Measurements from ENCODE around the gene POLD2.
"Not testable (repeated sequence)": the region's sequence is repeated elsewhere in the genome, so short reads cannot be mapped to it uniquely, and the experiment has no call there.

POLD2 gene

DNA sequence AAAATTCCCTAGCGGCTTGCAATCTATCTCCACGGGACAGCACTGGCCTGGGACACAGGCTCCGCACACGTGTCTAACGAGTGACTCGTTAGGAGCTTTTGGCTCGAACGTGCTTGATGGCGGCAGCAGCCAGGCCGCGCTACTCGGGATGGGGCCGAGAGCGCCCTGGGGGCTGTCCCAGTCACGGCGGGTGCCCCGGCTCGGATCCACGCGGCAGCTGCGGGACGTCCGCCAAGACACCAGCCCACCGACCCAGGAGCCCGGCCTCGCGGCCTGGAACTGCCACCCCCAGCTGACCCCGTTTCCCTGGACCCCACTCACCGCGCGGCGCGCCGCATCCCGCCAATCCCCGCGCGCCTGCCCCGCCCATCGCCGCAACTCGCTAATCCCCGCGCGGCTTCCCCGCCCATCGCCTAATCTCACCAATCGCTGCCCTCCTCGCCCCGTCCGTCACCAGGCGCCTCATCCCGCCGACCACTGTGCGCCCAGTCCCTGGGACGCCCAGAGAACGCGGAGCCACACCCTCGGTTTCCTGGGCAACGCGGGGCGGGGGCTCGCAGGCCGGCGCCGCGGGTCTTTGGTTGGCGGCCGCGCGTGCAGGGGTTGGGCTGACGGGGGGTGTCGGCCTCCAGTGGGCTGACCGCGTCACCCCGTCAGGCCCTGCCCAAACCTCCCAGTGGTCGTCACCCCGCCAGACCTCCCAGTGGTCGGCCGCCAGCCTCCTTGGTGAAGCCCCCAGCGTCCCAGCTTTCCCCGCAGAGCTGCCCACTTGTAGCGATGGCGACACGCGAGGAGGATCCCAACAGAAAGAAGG lies at the start of gene POLD2:
Gene POLD2 (minus strand): TSS at position 359 of the 814 bp plus-strand sequence. CDS start 1,495 bp downstream, outside the sequence.
- DNase-seq = peak; percentile 98

DNA sequence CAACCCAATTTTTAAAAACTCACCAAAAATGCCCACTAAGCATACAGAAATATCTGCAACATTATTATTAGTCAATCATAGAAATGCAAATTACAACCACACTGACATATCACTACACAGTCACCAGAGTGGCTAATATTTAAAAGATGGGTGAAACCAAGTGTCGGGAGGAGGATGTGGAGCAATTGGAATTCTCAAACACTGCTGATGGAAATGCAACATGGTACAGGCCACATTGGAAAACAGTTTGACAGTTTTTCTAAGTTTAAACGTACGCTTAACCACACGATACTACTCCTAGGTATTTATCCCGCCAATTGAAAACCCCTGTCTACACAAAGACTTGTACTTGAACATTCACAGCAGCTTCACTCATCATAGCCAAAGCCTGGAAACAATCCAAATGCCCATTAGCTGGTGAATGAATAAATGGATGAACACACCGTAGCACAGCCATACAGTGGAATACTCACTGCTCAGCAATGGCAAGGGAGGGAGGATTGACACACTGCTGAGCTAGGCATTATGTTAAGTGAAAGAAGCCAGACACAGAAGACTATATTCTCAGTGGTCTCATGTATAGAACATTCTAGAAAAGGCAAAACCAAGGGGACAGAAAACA lies 49.6 kb upstream of the POLD2 start:
- DNase-seq = peak; percentile 84

DNA sequence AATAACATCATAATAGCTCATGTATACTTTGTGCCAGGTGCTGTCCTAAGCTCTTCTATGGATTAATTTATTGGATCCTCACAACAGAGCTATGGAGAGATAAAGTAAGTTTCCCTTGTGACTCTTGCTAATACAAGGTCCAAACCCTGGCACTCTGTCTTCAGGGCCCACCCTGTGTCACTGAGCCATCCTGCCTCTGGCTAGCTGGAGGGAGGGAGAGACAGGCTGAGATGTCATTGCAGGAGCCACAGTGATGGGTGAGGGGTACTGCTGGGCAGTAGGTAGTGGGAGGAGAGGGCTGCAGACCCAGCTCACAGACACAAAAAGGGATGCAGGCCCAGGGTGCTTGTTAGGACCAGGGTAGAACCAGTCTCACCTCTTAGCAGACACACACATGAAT lies 49.0 kb upstream of the POLD2 start:
- DNase-seq = no peak

DNA sequence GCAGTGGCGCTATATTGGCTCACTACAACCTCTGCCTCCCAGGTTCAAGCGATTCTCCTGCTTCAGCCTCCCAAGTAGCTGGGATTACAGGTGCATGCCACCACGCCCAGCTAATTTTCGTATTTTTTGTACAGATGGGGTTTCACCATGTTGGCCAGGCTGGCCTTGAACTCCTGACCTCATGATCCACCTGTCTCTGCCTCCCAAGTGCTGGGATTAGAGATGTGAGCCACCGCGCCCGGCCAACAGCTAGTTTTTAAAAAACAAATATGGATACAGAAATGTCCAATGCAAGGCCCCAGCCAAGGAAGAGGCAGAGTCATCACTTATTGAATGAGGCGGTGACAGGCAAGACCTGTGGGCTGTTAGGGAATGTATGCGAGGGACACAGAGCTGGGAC lies 48.6 kb upstream of the POLD2 start:
- DNase-seq = not testable (repeated sequence)

DNA sequence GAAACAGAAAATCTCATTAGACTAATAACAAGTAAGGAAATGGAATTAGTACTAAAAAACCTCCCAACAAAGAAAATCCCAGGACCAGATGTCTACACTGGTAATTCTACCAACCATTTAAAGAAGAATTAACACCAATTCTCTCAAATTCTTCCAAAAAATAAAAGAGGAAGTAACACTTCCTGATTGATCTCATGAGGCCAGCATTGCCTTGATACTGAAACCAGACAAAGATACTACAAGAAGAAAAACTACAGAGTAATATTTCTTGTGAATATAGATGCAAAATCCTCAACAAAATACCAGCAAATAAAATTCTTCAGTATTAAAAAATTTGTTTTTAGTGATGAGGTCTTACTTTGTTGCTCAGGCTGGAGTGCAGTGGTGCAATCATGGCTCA lies 44.6 kb upstream of the POLD2 start:
- no peak for DNase-seq

DNA sequence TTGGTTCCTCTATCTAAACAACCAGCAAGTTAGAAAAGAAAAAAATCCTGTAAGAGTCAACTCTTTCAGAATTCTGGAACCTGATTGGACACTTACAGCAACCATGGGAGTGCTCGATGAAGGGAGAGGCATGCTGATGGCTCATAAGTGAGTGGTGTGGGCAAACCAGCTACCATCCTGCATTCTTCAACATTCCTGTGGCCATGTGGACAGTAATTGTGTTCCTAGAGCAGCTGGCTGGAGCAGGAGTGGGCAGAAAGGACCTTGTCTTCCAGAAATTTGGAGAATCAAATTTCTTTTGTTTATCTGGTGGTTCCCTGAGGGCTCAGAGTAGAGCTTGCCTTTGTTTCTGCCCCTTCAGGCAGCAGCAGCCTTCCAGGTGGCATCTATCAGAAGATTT lies 40.2 kb upstream of the POLD2 start:
- DNase-seq = no peak

DNA sequence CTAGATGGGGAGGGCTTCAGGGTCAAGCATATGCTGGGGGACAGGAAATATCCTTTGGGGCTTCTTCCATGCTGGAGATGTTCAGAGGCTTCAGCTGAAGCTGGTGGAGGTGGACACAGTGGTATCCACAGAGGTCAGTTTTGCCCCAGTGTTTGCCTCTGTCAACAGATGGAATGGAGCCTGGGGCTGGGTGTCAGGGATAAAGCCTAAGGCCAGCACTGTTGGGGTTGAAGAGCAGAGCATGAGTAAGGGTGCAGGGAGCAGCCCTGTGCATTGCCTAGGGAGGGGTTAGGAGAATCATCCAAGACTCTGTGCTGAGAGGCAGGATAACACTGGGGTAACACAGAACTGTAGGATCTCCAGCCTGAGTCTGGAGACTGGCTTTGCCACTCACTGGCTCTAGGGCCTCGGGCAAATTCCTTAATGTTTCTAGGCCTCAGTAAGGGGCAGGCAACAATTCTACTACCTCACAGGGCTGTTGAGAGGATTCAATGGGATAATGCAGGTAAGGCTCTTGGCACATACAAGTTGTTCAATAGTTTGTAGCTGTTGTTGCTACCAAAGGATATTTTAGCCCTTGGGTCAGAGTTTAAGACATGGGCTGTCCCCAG lies 39.5 kb upstream of the POLD2 start:
- no peak for DNase-seq

DNA sequence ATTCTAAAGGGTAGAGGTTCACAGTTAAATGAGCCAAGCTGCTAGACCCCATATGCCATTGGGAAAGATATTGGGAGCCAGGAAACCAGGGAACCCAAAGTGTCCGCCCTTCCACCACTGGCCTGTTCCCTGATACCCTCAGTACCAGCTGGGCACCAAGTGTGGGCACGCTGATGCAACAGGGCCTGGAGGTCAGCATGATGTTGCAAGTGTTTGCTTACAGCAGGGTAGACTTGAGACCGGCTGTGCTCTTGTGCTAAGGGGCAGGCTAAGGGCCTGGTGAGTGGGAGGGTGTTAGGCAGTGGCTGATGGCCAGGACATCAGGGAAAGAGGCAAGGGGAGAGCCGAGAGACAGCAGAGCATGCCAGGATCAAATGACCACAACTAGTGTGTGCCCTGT lies 38.8 kb upstream of the POLD2 start:
- no peak for DNase-seq

DNA sequence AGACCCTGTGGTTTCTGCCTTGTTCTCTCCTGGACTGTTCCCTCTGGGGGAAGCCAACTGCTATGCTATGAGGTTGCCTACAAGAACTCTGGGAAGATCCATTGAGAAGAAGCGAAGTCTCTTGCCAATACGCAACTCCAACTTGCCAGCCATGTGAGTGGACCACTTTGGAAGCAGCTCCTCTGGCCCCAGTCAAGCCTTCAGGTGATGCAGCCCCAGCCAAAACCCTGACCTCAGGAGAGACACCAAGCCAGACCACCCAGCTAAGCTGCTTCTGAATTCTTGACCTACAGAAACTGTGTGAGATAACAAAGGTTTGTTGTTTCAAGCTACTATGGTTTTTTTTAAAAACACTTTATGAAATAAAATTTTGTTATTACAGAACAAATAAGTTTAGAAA lies 38.0 kb upstream of the POLD2 start:
- no peak for DNase-seq

DNA sequence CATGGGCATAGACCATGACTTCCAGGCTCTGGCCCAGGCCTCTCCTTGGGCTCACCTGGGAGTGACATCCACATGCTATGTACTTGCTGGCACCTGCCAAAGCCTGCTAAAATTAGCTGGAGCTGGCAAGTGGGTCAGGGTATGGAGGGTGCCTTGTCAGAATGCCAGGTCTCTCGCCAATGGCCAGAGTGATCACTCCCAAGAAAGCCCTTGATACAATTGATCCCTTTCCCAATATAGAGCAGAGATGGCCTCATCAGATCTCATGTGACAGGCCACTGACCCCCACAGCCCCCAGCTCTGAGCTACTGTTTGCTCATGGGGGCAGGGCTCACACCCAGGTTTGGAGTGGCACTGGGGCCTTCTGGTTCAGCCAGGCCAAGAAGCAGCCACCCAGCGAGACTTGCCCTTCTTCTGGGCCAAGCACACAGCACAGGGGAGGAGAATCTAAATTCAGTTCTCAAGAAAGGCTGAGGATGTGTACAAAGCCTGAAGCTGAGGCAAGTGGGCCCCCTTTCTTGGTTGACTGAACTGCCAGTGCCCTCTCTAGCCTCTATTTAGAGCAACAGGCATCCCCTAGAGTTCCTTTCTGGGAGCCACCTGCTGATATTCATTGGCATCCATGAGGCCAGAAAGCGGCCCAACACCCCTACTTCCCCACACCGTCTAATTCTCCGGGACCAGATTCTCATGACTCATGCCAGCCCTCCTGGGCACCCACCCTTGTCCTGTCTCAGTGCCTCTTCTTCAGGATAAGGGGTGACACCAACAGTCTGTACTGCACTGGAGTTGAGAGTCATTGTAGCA lies 36.7 kb upstream of the POLD2 start:
- DNase-seq = no peak

DNA sequence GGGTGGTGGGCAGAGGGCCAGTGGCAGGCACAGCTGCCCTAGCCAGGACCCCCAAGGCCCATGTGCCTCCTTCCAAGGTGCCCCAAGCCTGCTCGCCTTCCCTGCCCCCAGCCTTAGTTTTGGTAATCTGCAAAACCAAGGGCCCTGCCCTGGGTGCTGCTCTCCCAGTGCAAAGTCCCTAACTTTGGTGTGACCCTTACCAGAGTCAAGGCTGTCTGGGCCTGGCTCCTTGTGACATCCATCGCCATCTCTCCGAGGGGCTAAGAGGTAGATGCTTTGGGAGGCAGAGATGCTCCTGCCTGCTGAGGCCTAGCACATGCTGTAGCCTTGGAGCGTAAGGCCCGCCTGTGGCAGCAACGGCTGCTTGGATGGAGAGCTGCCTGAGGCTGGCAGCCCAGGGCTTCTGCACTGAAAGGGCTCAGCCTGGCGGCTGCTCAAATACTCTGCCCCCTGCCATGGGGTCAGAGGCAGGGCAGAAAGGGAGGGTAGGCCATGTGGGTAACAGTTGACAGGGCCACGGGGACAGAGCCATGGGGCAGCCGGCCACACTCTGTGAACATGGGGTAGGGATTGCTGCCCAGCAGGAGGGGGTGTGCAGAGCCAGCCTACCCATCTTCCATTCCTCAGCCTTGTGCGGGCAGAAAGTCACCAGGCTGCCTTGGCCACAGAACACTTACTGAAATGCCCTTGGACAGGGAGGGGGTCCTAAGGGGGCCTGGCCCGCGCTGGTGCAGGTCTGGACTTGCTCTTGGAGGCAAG lies 35.7 kb upstream of the POLD2 start:
- DNase-seq = no peak

DNA sequence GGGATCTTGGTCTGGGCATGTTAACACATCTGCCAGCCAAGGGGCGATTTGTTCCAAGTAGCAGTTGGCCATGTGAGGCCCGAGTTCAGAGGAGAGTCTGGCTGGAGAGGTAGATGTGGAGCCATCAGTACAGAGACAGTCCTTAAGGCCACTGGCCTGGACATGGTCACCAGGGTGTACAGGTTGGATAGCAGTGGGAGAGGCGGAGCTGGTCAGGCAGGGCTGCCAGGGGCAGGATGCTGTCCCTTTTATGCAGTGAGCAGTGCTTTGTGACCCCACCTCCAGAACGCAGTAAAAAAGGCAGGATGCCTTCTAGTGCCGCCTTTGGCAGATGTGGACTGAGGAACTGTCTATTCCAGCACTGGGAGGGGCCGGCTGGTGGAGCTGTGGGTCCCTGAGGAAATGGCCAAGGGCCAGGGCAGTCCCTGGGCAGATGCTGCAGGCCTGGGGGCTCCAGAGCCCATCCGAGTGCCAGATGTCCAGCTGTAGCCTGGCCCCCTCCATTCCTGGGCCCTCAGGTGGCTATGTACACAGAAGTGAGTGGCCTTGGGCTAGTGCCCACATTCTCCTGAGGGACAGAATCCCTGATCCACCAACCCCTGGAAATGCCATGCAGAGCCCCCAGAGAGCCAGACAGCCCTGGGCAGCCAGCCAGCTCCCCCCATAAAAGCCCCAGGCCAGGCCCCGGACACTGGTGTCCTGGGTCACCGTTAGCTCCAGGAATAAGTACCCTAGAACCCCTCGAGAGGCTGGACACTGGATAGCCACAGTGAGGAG lies 34.9 kb upstream of the POLD2 start:
- DNase-seq = no peak

DNA sequence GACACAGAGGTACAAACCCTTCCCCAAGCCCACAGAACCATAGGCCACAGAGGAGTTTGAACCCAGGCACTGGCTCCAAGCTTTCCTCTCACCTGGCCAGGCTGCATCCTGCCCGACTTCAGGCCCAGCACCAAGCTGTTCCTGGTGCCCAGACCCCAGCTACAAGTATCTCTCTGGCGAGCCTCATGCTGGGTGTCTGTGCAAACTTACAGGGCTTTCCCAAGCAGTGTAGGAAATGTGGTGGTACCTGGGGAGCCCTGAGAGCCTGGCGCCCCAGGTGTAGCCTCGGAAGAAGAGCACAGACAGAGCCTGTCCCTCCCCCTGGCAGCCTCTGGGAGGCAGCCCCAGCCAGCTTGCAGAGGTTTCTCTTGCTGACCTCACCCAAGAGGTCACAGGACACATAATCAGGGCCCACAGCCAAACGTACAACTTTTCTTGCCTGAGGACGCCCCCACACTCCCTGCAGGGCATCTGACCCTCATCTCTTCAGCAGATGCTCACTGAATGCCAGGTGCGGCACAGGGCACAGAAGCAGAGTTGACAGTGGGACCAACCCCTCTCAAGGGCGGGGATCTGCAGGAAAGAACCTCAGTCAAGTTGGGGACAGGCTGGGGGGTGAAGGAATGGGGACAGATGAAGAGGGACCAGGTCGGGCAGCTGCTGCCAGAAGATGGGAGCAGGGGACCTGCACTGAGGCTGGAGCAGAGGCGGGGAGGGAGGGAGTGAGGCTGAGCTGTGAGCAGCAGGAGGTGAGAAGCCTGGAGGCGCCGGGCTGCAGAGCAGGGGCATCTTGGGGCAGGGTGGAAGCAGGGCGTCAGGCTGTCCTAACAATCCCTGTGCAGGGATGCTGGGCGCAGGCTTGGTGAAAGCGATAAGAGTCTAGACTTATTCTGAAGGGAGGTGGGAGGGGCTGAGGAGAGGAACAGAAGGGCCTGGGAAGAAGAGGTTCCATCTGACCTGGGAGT lies 34.0 kb upstream of the POLD2 start:
- DNase-seq = no peak

DNA sequence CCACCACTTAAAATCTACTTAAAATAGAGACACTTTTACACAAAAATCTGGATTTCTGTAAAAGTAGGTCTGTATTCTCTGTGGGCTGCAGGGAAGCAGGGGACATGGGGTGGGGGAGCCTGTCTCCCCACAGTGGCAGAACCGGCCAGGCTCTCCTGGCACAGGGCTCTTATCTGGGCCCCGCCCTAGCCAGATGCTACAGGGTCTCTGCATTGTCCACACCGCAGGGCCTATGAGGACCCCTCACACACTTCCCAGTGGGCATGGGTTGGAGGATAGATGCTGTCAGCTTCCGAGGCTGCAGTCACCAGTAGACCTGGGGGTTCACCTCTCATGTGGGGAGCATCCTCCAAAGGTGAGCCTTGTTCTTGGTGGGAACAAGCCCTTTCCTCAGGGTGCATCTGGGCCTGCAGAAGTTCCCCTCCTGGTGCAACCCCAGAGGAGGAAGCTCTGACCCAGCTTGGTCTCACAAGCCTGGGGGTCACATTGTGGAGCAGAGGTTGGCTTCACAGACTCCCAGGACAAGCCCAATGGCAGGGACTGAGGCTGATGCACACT lies 33.2 kb upstream of the POLD2 start:
- no peak for DNase-seq

DNA sequence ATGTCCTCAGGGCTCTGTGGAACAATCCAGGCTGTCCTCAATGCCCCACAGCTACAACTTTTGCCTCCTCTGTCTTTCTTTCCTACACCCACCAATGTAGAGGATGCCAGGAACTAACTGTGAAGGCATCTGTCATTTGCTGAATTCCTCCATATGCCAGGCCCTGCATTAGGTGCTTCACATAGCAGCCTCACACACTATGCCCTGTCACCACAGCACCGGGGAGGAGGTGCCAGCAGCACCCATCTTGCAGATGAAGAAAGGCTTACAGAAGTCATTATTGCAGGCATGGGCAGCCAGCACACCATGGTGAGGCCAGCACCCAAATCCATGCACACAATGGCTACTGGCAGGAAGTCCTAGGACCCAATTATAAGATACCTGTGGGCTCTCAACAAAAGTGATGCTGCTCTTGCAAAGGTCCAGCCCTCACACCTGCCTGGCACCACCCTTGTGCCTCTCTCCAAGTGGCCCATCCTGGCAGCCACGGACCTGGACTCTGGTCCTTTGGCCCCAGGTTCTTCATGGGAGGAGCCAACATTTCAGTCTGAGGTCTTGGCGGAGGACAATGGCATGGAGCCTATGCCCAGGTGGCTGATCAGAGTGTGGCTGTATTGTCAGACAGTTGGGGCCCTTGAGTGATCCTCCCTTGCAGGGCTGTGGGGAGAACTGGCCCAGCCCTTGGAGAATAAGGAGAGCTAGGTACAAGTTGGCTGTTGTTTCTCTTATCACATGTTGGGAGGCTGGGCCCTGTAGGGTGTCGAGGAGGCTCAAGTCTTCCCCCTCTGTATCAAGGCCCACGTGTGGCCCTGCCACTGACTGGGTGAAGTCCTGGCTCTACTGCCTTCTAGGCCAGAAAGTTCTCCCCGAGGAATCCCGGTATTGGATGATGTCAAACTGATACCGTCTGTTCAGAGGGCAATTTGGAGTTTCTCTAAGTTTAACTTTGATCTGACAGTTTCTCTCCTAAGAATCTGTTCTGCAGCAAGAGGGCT lies 32.1 kb upstream of the POLD2 start:
- no peak for DNase-seq

DNA sequence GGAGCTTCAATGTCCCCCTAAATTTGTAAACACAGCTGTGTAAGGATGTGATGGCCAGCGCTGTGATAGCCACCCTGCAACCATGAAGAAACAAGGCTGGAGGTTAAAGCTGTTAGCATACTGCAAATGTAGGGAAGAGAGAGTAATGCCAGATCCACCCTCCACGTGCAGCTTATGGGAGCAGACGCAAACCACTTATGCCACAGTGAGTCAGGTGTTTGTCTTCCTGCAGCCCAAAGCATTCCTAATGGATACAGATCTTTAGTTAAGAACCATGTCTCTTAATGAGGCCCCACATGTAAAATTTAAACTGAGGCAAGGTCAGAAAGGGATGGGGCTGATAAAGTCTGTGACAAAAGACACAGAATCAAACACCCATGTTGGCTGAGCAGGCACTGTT lies 31.4 kb upstream of the POLD2 start:
- no peak for DNase-seq

DNA sequence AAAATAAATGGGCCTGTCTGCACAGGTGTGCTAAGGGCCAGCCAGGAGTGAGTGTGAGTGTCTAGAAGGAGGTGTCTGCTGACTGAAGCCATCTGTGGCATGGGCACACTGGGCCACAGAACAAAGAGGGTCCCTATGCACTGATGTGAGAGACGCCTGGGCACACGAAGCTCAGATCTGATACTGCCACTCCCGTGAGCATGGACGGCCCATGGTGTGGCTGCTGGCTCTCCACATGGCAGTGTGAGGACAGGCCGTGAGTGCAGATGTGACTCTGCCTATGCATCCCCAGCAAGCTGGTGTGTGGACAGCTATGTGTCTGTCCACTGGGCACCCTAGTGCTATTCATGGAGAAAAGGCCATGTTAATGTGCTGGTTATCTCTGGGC lies 30.6 kb upstream of the POLD2 start:
- no peak for DNase-seq

DNA sequence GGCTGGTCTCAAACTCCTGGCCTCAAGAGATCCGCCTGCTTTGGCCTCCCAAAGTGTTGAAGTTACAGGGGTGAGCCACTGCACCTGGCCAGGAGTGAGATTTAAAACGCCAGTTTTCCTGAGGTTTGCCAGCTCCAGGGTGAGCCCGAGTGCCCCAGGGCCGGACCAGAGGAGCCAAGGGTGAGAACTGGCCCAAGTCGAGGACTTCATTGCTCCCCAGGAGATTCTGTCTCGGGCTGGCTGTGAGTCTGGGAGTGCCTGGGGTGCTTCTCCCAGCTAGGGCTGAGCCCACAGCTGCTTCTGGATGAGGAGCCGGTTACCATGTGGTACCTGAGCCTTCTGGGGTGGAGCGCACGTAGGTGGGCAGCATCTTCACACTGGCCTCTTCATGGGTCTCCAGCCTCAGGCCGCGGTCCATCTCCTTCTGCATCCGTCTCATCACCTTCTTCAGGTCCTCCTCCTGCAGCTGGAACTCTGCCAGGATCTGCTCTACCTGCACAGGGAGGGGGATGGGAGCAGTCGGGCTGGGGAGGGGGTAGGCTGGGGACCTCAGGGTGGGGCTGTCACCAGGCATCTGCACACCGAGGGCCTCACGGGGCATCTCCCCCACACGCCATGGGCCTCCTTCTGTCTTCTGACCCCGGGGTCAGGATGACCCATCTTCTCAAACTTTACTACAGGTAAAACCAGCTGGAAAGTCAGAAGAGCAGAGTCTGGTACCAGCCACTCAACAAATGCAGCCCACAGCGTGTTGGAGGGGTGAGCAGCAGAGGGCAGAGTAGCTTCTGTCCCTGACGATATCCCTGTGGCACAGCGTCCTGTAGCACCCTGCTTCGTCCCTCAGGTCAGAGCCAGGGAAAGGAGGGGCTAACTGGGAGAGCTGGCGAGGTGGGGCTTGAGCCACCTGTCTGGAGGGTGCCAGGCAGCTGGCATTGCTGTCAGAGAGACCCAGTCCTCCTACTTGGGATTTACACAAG lies 29.9 kb upstream of the POLD2 start:
- no peak for DNase-seq

Data from NCI-H345 (cell line).